ENCODE measurements around the gene KCNAB2. TPM values are rescaled to one million over a fixed set of nuclear protein-coding genes. Genes with fewer than 3 reads are reported as not detected.

Gene KCNAB2
- polyA plus RNA-seq, 3 donors: 11.5 to 178 (median 22.7) TPM

GRCh38 chr1:6126521-6127067, 80.9 kb downstream of the KCNAB2 start:
- no peaks in the 10 kb centered on the region for H3K9me3 ChIP-seq (replicated peaks in 1 of 2; ENCODE audit: control insufficient read depth in 1 of 2, insufficient read depth in 1 of 2, low read length in 2 of 2)
- peaks cover 24% of the 10 kb centered on the region for H3K4me1 Mint-ChIP-seq
- no peak overlapping the region for H3K4me2 ChIP-seq (replicated peaks; ENCODE audit: extremely low read depth, low read length, poor library complexity, severe bottlenecking)
- no peaks in the 10 kb centered on the region for H4K20me1 ChIP-seq (ENCODE audit: insufficient read depth, low read length)
- no peaks in the 10 kb centered on the region for H3K36me3 ChIP-seq (replicated peaks in 1 of 2; ENCODE audit: control insufficient read depth in 1 of 2, insufficient read depth in 2 of 2, low read length in 2 of 2)
- peaks cover 4 to 14% (median 12%) of the 10 kb centered on the region in 3 donors for H3K27me3 Mint-ChIP-seq (ENCODE audit: low read depth in 3 of 3)
- WGBS (ENCODE audit: insufficient coverage): 97% methylated on average over 15 of the region's 16 CpGs
- no peaks in the 10 kb centered on the region for H3K79me2 ChIP-seq (ENCODE audit: insufficient read depth, low read length)
- H3K9me3 Mint-ChIP-seq: peaks cover 0 to 5% (median 0%) of the 10 kb centered on the region in 7 donors
- H3K27ac Mint-ChIP-seq: no peak overlapping the region
- intact Hi-C loops (cut with micrococcal nuclease): loop anchor here in 1 of 2 donors (5.0 kb wide), 1 partner anchor 121 kb away; no protein-coding TSS in a partner anchor
- DNase-seq: no peak
- no peak overlapping the region for H3K4me3 ChIP-seq (replicated peaks in 1 of 3; ENCODE audit: low read depth in 2 of 3, low read length in 3 of 3)
- H3K36me3 Mint-ChIP-seq: no peaks in the 10 kb centered on the region
- H3K27me3 ChIP-seq (ENCODE audit: control insufficient read depth in 2 of 2, insufficient read depth in 2 of 2, low read length in 2 of 2): no peaks in the 10 kb centered on the region
- TF ChIP-seq CTCF (IDR thresholded peaks at IDR 0.05): no peak
- H2AFZ ChIP-seq (ENCODE audit: insufficient read depth, low read depth, low read length, poor library complexity, severe bottlenecking): no peak overlapping the region
- peaks cover 14 to 18% of the 10 kb centered on the region in 2 donors for H3K4me1 ChIP-seq (ENCODE audit: control insufficient read depth in 1 of 2, insufficient read depth in 2 of 2, low read length in 2 of 2)
- no peak overlapping the region for H3K27ac ChIP-seq (ENCODE audit: low read depth in 1 of 2, low read length in 2 of 2)
- H3K4me3 Mint-ChIP-seq: peak overlapping the region in 1 of 2 donors; percentile 54
- no peak overlapping the region for H3K9ac ChIP-seq (ENCODE audit: insufficient read depth, low read length, poor library complexity, severe bottlenecking)

GRCh38 chr1:6127587-6128163, 82.0 kb downstream of the KCNAB2 start:
- H2AFZ ChIP-seq (ENCODE audit: insufficient read depth, low read depth, low read length, poor library complexity, severe bottlenecking): peak overlapping the region; percentile 35
- no peak overlapping the region for H3K27ac Mint-ChIP-seq
- WGBS (ENCODE audit: insufficient coverage): 24% methylated on average over 31 of the region's 41 CpGs

More at GRCh38 chr1:6127587-6128163, 82.0 kb downstream of the KCNAB2 start:
- no peaks in the 10 kb centered on the region for H3K36me3 Mint-ChIP-seq
- peaks cover 14 to 18% of the 10 kb centered on the region in 2 donors for H3K4me1 ChIP-seq (ENCODE audit: control insufficient read depth in 1 of 2, insufficient read depth in 2 of 2, low read length in 2 of 2)
- DNase-seq: peak; percentile 60 to 81 (median 72)
- H3K27ac ChIP-seq (ENCODE audit: low read depth in 1 of 2, low read length in 2 of 2): no peak overlapping the region
- H4K20me1 ChIP-seq (ENCODE audit: insufficient read depth, low read length): no peaks in the 10 kb centered on the region
- peaks cover 0 to 9% (median 2%) of the 10 kb centered on the region in 7 donors for H3K9me3 Mint-ChIP-seq
- peaks cover 4 to 14% (median 12%) of the 10 kb centered on the region in 3 donors for H3K27me3 Mint-ChIP-seq (ENCODE audit: low read depth in 3 of 3)
- H3K4me3 ChIP-seq (replicated peaks in 1 of 3; ENCODE audit: low read depth in 2 of 3, low read length in 3 of 3): no peak overlapping the region
- intact Hi-C loops (cut with micrococcal nuclease): loop anchor here in 1 of 2 donors (5.0 kb wide), 1 partner anchor 120 kb away; no protein-coding TSS in a partner anchor
- TF ChIP-seq CTCF (IDR thresholded peaks at IDR 0.05): no peak
- H3K4me3 Mint-ChIP-seq: peak overlapping the region; percentile 48 to 63
- H3K4me2 ChIP-seq (replicated peaks; ENCODE audit: extremely low read depth, low read length, poor library complexity, severe bottlenecking): peak overlapping the region; percentile 56
- H3K4me1 Mint-ChIP-seq: peaks cover 22% of the 10 kb centered on the region
- H3K27me3 ChIP-seq (ENCODE audit: control insufficient read depth in 2 of 2, insufficient read depth in 2 of 2, low read length in 2 of 2): no peaks in the 10 kb centered on the region
- H3K79me2 ChIP-seq (ENCODE audit: insufficient read depth, low read length): no peaks in the 10 kb centered on the region
- no peak overlapping the region for H3K9ac ChIP-seq (ENCODE audit: insufficient read depth, low read length, poor library complexity, severe bottlenecking)
- H3K9me3 ChIP-seq (replicated peaks in 1 of 2; ENCODE audit: control insufficient read depth in 1 of 2, insufficient read depth in 1 of 2, low read length in 2 of 2): no peaks in the 10 kb centered on the region
- H3K36me3 ChIP-seq (replicated peaks in 1 of 2; ENCODE audit: control insufficient read depth in 1 of 2, insufficient read depth in 2 of 2, low read length in 2 of 2): no peaks in the 10 kb centered on the region
